Adipose tissue (tissue), 3 donors: ENCODE data around the gene EFR3B. TPM values are rescaled to one million over a fixed set of nuclear protein-coding genes. Genes with fewer than 3 reads are reported as not detected.

Source experiments
- H3K27ac ChIP-seq: one replicate; pipeline ENCODE4 v1.5.1; 2013; ENCODE audit warnings: low read depth, low read length
- WGBS, 3 donors: extraction: QIAGEN DNeasy Blood & Tissue Kit; methylation state at CpG; one replicate each; pipeline ENCODE4 v1.1.7; 2013; 5-methylcytosine and 5-hydroxymethylcytosine counted together
- polyA plus RNA-seq, 3 donors: library from polyadenylated mRNA; stranded (reverse); fragments of 200-250 nt; gene quantifications; one replicate each; pipeline ENCODE4 v1.2.3, GENCODE V29; 2013
- donor health status: healthy with polysubstance abuse.
- donor health status: Bipolar disorder and iron deficiency.
- donor health status: healthy.

EFR3B gene
- polyA plus RNA-seq, 3 donors = 0.18 to 1.1 (median 0.49) TPM

- H3K27ac ChIP-seq = no peak overlapping the region
- WGBS, 3 donors = 53 to 78% (median 60%) methylated on average over 2 of the region's 2 CpGs
Measured at GRCh38 chr2:25030702-25031101, 11.2 kb upstream of the EFR3B start.

DNA sequence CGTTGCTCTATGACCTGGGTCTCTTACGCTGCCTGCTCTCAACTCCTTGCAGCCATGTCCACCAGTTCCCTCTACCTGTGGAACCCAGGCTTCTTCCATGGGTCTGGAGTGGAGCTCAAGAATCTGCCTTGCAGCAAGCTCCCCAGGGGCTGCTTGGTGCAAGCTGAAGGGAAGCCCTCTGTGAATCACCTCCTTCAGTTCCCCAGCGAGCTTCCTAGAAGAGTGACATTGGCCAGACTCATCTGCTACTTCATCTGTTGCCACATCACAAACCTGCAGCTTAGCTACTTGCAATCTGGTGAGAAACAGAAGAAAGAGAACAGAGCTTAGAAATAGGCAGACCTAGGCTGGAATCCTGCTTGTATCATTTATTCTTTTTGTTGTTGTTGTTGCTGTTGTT is 9.8 kb upstream of the EFR3B start:
- H3K27ac ChIP-seq = no peak overlapping the region
- WGBS, 3 donors = 54 to 63% (median 54%) methylated on average over 3 of the region's 3 CpGs

- WGBS, 3 donors = 86 to 90% (median 90%) methylated on average over 4 of the region's 4 CpGs
- no peak overlapping the region for H3K27ac ChIP-seq
Measured at GRCh38 chr2:25032901-25033300, 9.0 kb upstream of the EFR3B start.

DNA sequence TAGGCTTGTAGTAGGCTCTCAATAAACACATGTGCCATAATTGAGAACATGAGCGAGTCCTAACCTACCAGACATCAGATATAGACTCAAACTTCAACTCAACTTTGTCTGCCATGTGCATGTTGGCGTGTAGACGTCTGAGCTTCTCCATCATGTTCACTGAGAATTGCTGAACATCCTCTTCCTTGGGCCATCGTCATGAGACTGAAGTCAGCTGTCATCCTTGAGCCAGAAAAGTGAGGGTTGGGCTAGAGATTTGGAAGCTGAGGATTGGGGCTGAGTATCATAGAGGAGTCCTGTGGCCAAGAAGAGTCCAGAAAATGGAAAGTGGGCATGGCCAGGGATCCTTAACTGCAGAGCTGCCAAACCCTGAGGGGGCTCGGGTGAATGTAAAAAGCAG is 7.8 kb upstream of the EFR3B start:
- no peak overlapping the region for H3K27ac ChIP-seq
- 94 to 96% (median 95%) methylated on average over 5 of the region's 5 CpGs for WGBS, 3 donors

GRCh38 chr2:25035537-25036220 is 6.2 kb upstream of the EFR3B start:
- WGBS, 3 donors = 77 to 79% (median 78%) methylated on average over 12 of the region's 12 CpGs
- H3K27ac ChIP-seq = no peak overlapping the region

DNA sequence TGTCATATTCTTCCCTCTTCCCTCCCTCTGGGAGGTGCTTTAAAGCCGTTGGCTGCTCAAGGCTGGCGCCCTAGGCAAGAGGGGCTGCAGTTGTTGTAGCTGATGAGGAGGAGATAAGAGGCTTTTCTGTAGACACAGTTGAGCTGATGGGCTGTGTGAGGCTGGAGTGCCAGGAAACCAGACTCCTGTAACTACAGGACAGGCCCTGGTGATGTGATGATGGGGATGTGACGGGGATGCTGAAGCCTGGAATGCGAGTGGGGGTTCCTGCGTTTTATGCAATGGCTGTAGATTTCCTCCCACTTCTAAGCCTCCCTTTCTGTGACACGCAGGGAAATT is 5.7 kb upstream of the EFR3B start:
- 83 to 84% (median 83%) methylated on average over 6 of the region's 6 CpGs for WGBS, 3 donors
- H3K27ac ChIP-seq = no peak overlapping the region

- WGBS, 3 donors = 81 to 88% (median 88%) methylated on average over 4 of the region's 4 CpGs
- no peak overlapping the region for H3K27ac ChIP-seq
Measured at GRCh38 chr2:25039126-25039525, 2.8 kb upstream of the EFR3B start.

- WGBS, 3 donors = 1 to 2% (median 2%) methylated on average over 28 of the region's 28 CpGs
- H3K27ac ChIP-seq = no peak overlapping the region
Measured at GRCh38 chr2:25041307-25041927, 459 bp upstream of the EFR3B start.

DNA sequence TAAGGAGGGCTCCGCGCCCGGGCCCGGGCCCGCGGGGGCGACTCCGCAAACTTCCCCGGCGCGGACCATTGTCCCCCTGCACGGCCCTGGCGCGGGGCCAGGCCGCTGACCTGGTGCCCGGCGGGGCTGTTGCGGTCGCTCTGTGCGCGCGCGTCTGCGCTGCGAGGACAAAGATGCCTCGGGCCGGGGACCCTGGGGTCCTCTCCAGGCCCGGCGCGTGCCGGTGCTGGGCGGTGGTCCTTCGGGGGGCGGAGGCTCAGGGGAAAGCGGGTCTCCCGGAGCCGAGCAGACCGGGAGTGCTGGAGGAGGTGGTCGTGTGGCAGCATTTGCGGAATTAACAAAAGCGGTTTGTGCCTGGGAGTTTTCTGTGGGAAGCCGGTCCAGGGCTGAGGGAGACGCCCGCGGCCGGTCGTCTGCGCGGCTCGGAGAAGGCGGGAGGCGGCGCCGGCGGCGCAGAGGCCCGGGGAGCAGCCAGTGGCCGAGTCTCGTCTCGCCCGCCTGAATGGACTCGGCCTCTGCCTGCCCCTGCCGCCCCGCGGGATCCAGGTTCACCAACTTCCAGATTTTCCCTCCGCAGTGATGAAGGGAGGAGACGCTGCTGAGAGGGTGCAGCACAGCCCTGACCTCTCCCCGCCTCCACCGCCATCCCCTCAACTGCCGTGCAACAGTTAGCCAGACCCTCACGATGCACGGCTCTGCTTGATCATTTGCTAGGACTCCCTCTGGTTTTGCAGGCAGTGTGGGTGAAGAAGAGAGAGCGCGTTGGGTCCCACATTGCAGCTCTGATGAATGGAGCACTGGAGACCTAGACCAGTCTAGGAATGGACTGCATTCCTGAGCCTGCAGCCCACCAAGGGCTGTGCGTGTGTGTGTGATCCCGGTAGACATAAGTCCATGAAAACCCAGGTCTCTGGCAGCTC is 705 bp downstream of the EFR3B start:
- H3K27ac ChIP-seq = no peak overlapping the region
- 1 to 2% (median 1%) methylated on average over 57 to 76 of the region's 76 CpGs for WGBS, 3 donors

DNA sequence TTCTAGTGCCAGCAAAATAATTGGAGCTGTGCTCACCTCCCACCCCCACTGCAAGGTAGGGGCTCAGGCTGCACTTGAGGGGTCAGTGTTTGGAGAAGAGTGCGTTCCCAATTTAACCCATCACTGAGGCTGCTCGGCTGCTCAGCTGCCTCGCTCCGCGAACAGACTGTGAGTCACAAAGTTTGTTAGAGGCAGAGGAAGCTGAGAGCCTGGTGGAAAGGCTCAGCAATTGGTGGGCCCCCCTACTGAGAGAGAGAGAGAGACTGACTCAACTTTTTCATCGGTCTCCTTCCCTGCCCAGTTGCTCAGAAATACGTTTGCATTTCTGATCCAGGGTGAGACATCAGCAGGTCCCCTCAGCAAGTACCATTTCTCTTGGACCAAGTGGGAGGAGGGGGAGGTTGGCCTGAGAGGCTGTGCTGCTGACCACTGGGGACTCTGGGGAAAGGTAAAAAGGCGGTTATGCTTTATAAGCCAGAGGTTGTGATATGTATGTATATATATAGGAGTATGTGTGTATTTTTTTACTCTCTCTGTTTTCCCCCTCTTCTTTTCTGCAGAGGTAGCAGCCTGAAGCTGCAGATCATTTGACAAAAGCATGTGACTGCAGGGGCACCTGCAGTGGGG is 1.5 kb downstream of the EFR3B start:
- WGBS, 3 donors = 29 to 38% (median 34%) methylated on average over 8 of the region's 8 CpGs
- H3K27ac ChIP-seq = no peak overlapping the region

GRCh38 chr2:25044011-25044410 is 2.1 kb downstream of the EFR3B start:
- no peak overlapping the region for H3K27ac ChIP-seq
- WGBS, 3 donors = 76 to 91% (median 89%) methylated on average over 1 of the region's 1 CpG

DNA sequence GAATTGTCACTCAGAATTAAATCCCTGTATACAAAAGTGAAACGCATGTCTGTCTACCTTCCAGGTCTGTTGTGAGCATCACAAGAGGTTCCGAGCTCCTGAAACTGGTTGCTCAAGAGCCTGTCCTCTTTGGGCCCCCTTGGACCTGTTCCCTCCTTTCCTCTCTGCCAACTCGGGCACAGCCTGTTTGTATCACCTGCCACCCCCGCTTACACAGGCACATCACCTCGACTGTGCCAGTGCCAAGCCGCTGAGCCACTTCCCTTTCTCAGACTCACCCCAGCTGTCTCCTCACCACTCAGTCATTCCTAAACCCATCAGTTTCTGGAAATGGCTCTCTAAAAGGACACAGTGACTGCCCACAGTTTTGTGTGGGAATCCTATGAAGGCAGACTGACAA is 3.1 kb downstream of the EFR3B start:
- WGBS, 3 donors = 54 to 73% (median 72%) methylated on average over 6 of the region's 6 CpGs
- no peak overlapping the region for H3K27ac ChIP-seq

- 93 to 94% (median 93%) methylated on average over 4 of the region's 4 CpGs for WGBS, 3 donors
- no peak overlapping the region for H3K27ac ChIP-seq
Measured at GRCh38 chr2:25049422-25049821, 7.5 kb downstream of the EFR3B start.

- no peak overlapping the region for H3K27ac ChIP-seq
Measured at GRCh38 chr2:25050128-25050527, 8.3 kb downstream of the EFR3B start.

GRCh38 chr2:25053041-25053440 is 11.2 kb downstream of the EFR3B start:
- WGBS, 3 donors = 74 to 90% (median 83%) methylated on average over 3 of the region's 3 CpGs
- H3K27ac ChIP-seq = no peak overlapping the region

- 73 to 85% (median 74%) methylated on average over 4 of the region's 4 CpGs for WGBS, 3 donors
- no peak overlapping the region for H3K27ac ChIP-seq
Measured at GRCh38 chr2:25054720-25055119, 12.8 kb downstream of the EFR3B start.

DNA sequence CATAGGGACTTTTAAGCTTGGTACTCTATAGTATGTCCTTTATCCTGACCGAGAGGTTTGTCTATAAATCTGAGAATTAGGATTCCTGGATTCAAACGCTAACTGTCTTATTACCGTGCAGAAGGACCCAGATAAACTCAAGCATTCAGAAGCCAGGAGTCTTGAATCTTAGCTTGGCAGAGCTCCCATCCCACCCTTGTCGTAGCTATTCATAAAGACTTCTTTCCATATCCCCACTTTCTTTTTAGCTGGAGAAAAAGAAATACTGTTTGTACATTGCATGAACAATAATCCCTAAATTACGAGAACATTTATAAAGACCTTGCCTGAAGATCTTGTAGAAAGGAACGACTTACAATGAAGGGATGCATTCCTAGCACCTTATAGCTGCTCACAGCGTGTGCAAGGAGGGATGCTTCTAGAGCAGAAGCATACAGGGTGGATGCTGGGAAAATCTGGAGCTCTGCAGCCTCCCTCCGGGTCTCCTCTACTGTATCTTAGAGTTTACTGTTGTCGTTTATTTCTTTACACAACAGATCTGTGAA is 13.6 kb downstream of the EFR3B start:
- no peak overlapping the region for H3K27ac ChIP-seq
- WGBS, 3 donors = 83 to 86% (median 84%) methylated on average over 9 of the region's 9 CpGs

DNA sequence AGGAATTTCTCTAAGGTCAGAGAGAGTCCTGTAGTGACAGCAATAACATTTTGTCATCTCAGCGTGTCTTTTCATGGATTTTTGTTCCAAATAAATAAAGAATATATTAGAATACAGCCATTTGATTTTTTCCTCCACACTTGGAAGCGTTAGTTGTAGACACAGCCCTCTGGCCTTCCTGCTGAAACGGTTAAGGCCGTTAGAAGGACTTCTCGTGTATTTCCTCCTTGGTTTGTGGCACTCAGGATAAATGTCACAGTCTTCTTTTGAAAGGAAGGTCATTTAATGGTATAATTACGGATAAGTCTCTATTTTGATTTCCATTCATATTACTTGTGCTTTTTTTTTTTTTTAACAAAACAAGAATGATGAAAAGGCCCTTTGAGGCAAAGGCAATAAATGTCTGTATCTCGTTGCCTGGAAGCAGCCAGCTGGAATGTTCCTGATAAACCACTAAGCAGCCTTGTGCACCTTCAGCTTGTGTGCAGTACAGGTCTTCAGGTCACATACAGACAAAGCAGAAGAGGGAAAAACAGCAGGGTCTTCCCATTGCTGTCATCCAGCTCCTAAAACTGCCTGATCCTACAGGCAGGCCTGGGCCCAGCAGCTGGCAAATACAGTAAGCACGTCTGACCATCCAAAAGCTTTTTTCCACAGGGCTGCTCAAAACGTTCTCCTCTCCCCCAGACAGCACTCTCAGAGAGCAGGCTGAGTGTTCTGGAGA is 14.4 kb downstream of the EFR3B start:
- no peak overlapping the region for H3K27ac ChIP-seq
- 50 to 69% (median 51%) methylated on average over 9 of the region's 9 CpGs for WGBS, 3 donors
